NCI-H1436 treated with DMSO at 0.1 percent for 48 hours (cell line): ENCODE measurements around the gene KIFC3.
"Not testable (repeated sequence)": the region's sequence is repeated elsewhere in the genome, so short reads cannot be mapped to it uniquely, and the experiment has no call there.

Source experiments
- DNase-seq: peaks from one replicate; lab custom pipeline; 2025; lab: John Stamatoyannopoulos, UW

Gene KIFC3

DNA sequence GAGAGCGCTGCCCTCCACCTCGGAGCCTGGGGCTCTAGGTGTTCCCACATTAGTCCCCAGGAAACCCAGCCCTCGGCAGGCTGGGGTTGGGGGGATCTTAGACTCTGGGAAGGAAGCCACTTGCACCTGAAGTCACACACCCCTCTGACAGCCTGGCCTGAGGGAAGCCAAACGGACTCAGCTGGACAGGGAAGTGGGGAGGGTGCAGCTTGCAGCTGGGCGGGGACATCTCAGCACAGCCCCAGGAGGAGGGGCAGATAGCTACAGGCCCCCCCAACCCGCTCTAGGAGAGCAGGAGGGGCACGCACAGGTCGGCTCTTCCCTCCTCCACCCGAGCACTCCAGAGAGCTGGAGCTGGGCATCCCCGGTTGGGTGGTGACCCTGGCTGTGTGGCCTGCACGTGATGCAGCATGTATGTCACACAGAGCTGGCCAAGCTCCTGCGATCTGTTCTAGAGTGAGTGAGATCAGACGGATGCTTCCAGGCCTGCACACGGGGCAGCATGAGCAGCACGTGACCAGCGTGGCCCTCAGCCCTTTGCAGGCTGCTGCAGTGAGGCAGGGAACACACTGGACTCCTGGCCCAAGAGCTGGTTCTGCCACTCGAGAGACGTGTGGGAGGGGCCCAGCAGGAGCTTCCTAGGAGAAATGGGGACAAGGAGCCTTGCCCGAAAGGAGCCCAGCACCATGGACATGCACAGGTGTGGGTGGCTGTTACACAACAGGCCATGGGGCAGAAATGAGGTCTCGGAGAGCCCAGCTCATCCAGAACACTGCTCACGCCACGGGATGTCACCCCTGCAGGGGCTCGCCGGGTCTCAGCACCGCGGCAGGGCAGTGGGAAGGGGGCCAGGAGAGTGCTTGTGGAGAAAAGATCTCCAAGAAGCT is 15.4 kb downstream of the KIFC3 start:
- DNase-seq = no peak

DNA sequence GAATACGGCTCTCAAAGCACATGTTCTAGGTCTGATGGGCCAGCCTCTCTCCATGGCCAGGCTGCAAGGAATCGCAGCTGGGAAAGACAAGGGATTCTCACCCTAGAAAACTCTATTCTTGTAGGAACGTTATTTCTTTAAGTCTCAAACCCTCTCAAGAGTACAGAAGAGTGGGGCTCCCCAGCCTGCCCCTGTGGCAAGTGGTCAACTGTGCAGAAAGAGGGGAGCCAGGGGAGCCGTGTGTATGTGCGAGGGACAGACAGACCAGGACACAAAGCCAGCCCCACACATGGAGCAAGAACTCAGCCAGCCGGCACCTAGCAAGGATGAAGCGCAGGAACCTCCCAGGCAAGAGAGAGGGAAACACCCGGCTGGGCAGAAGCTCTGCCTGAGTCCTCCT is 16.4 kb downstream of the KIFC3 start:
- DNase-seq = no peak

GRCh38 chr16:57785385-57785784 is 16.9 kb downstream of the KIFC3 start:
- DNase-seq = no peak

GRCh38 chr16:57784334-57784733 is 18.0 kb downstream of the KIFC3 start:
- no peak for DNase-seq

DNA sequence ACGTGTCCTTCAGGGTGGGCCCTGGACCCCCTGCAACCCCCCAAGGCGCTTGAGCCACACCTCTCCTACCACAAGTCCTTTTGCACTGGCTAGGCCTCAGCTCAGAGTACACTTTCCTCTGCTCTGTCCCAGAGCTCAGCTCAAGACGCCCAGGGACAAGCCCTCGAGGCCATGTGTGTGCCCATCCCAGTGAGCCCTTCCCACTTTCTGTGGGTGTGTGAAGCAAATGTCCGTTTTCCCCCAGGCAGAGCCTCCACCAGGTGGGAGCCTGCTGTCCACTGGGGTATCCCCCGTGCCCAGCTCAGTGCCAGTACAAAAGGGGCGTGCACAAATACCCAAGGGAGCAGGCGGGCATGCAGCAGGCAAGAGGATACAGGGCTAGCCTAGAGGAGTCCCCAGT is 18.4 kb downstream of the KIFC3 start:
- DNase-seq = no peak

GRCh38 chr16:57783116-57783515 is 19.2 kb downstream of the KIFC3 start:
- no peak for DNase-seq

- DNase-seq = not testable (repeated sequence)
Measured at GRCh38 chr16:57782607-57783055, 19.7 kb downstream of the KIFC3 start.

DNA sequence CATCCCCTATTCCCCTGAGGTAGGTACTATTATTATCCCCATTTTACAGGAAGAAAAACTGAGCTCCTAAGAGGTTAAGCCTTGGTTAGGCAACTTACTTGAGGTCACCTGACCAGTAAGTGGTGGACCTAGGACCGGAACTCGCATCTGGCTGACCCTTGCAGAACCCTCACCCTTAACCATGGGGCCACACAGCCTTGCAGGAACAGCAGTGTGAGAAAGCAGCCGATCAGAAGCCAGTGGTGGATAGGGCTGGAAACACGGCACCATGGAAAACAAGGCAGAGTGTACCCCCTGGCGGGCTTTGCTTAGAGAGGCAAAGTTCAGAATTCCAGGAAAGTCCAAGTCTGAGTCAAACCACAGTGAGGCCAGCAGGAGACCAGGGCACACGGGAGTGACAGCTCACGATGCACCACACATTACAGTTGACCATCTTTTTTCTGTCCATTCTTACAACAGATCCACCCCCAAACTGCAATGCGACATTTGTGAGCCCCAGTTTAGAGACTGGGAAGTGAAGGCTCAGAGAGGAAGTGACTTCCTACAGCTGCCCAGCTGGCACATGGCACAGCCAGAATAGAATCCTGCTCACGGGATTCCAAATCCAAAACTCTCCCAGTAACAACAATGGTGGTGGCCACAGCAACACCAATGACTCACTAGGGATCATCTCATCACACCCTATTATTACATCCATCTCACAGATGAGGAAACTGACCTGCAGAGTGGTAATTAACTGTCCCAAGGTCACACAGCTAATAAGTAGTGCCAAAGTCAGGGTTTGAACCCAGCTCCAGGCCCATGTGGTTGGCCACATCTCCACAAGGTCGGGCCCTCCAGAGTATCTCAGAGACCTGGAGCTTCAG is 20.3 kb downstream of the KIFC3 start:
- DNase-seq = no peak

DNA sequence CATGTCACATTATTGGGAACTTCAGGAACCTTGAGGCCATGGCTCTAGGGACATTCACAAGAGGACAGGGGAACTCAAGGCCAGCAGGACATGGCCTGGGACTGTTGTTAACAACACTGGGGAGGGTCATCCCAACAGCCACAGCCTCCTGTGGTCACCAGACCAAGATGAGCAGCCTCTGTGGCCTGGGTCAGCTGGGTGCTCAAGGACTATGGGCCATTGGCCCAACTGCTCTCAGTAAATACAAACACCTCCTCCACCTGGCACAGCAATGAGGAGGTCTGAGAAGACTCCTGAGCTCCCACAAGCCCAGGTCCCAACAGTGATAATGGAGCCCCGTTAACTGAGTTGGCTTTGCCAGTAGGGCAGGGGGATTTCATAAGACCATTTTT is 20.9 kb downstream of the KIFC3 start:
- no peak for DNase-seq

DNA sequence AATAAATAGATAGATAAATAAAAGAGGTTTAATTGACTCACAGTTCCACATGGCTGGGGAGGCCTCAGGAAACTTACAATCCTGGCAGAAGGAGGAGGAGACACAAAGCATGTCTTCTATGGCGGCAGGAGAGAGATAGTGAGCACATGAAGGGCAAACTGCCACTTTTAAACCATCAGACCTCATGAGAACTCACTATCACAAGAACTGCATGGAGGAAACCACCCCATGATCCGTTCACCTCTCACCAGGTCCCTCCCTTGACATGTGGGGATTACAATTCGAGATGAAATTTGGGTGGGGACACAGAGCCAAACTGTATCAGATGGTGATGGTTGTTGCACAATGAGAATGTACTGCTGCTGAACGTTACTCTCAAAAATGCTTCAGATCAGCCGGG is 22.5 kb downstream of the KIFC3 start:
- DNase-seq = not testable (repeated sequence)

- no peak for DNase-seq
Measured at GRCh38 chr16:57778658-57779057, 23.6 kb downstream of the KIFC3 start.

DNA sequence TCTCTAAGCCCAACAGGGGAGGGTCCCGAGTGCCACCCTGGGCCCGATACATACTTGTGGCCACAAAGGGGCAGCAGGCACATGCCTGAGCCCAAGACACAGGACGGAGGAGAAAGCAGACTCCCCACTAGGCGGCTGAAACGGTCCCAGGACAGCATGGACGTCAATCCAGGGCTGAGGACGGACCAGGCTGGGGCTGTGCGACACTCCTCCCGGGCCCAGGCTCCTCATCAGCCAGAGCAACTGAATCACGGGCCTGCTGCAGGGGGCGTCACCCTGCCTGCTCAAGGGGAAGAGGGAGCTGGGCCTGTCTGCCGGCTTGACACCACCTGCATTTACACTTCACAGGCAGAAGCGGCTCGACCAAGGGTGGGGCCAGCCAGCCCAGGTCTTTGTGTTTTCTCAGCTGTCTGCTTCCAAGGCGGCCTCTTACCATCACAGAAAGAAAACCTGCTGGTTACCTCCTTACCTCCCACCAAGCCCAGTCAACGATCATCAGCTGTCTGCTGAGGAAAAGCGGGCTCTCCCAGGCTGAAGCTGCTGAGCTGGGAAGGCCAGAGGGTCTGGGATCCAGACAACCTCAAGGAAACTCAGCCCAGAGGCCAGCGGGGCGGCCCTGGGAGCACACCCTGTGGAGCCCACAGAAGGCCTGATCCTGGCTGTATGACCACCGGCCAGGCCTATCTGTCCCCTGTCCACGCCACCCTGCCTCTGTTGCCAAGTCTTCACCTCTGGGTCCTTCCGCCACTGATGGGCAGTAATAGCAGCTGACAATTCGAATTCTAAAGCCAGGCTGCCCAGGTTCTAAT is 26.4 kb downstream of the KIFC3 start:
- no peak for DNase-seq

GRCh38 chr16:57774705-57775285 is 27.5 kb downstream of the KIFC3 start:
- no peak for DNase-seq

DNA sequence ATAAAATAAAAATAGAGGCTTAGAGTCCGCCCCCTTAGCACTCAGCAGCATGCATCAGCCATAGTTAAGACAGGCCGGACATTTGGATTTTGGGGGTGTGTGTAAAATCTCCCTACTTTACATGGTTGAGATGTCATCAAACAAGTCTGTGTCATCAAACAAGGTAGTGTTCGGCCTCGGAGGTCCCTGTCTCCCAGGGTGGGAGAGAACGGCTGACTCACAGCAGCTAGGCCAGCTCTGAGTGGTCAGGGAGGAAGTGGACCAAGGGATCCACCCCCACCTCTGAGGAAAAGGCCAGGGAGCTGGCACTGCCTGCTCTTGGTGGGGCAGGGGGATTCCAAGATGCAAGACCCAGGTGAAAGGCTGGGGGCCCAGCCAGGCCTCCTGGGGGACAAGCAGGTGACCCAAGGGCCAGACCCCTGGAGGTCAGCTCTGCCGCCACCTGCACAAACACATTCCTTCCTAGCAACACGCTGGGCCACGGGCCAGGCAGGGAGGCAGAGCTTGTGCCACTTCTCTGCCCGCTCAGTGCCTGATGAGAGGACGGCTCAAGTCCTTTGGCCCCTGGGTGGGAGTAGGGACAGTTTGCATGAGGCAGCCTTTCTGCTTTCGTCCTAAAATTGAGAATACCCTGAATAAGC is 28.5 kb downstream of the KIFC3 start:
- no peak for DNase-seq

DNA sequence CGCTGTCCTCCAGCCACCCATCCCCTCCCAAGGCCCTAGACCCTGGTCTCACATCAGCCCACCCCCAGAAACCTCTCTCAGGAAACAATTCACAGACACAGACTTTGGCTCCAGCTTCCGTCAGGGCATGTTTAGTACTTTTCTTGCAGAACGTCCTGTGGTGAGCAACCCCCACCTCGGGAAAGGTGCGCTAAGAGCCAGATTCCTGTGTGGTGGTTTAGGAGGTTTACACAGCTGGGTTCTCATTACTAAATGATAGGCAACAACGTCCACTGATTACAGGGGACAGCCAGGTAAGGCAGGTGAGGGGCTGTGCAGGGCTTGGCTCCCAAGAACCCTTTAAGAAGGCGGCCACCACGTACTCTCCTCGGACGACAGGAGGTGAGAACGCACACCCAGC is 29.3 kb downstream of the KIFC3 start:
- no peak for DNase-seq

DNA sequence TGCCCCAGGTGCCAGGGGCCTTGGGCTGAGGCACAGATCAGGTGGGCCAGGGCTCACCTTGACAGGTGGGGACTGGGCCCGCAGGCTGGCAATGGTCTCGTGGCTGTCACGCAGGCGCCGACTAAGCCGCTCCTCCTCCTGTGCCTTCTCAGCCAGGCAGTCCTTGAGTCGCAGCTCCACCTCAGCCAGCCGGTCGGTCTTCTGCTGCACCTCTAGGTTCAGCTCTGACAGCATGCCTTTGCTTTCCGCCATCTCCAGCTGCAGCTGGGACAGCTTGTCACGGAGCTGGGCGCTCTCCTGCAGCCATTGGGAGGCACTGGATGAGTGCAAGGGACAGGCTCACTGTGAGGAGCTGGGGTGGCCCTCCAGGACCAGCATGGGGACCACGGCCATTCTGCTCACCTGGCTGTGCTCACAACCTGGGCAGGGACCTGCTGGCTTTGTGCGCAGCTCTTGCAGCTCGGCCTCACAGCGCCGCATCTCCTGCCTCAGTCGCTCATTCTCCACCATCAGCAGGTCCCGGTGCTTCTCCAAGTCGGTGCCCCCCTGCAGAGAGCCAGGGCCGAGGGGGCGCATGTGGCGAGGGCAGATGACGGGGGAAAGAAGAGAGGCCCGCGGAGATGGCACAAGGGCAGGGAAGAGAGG is 31.0 kb downstream of the KIFC3 start:
- no peak for DNase-seq

GRCh38 chr16:57770361-57770760 is 31.9 kb downstream of the KIFC3 start:
- no peak for DNase-seq

- DNase-seq = no peak
Measured at GRCh38 chr16:57769541-57770145, 32.6 kb downstream of the KIFC3 start.

GRCh38 chr16:57766714-57767348 is 35.5 kb downstream of the KIFC3 start:
- DNase-seq = no peak
